GM23338 (cell line): ENCODE results near the gene CACNA1H. TPM values are rescaled to one million over a fixed set of nuclear protein-coding genes. Genes with fewer than 3 reads are reported as not detected.

Experiments
- ATAC-seq: fragments of 200-7000 bp; cut with Tn5 transposase; 3 replicates; pipeline ENCODE4 v1.9.1; 2020
- DNase-seq: peaks from one replicate; pipeline ENCODE4 v3.0.0-alpha.2; 2015; ENCODE audit warnings: low spot score
- H2AFZ ChIP-seq: fragments of 200-600 bp; sonication (generic); 2 replicates; pipeline ENCODE4 v1.8.0; 2016; ENCODE audit warnings: antibody characterized with exemption, mild to moderate bottlenecking, moderate library complexity
- H3F3A ChIP-seq: fragments of 200-600 bp; sonication (generic); replicated peaks from 2 replicates; pipeline ENCODE4 v1.8.0; 2017; ENCODE audit warnings: antibody characterized with exemption, mixed run types, low read depth
- H3K27ac ChIP-seq: fragments of 200-600 bp; sonication (generic); 2 replicates; pipeline ENCODE4 v1.6.1; 2016; ENCODE audit warnings: low read depth
- H3K27me3 ChIP-seq: fragments of 200-600 bp; sonication (generic); 2 replicates; pipeline ENCODE4 v1.8.0; 2016; ENCODE audit warnings: mild to moderate bottlenecking, mixed run types, moderate library complexity; ENCODE audit not compliant: insufficient read depth
- H3K36me3 ChIP-seq: fragments of 200-600 bp; sonication (generic); 2 replicates; pipeline ENCODE4 v1.8.0; 2016; ENCODE audit warnings: mild to moderate bottlenecking; ENCODE audit not compliant: insufficient read depth
- H3K4me1 ChIP-seq: fragments of 200-600 bp; sonication (generic); 2 replicates; pipeline ENCODE4 v1.8.0; 2016; ENCODE audit warnings: mild to moderate bottlenecking, moderate library complexity; ENCODE audit not compliant: insufficient read depth
- H3K4me2 ChIP-seq: fragments of 200-600 bp; sonication (generic); 2 replicates; pipeline ENCODE4 v1.7.1; 2017; ENCODE audit warnings: mixed run types
- H3K4me3 ChIP-seq: fragments of 200-600 bp; sonication (generic); 2 replicates; pipeline ENCODE4 v1.6.1; 2016; ENCODE audit warnings: mixed run types
- H3K79me2 ChIP-seq: fragments of 200-600 bp; sonication (generic); replicated peaks from 2 replicates; pipeline ENCODE4 v1.8.0; 2017; ENCODE audit warnings: mild to moderate bottlenecking; ENCODE audit not compliant: insufficient read depth
- H3K9me2 ChIP-seq: fragments of 200-600 bp; sonication (generic); 2 replicates; pipeline ENCODE4 v1.8.0; 2017; ENCODE audit not compliant: insufficient read depth
- H4K20me1 ChIP-seq: fragments of 200-600 bp; sonication (generic); replicated peaks from 2 replicates; pipeline ENCODE4 v1.8.0; 2017; ENCODE audit warnings: mild to moderate bottlenecking; ENCODE audit not compliant: insufficient read depth
- H3K27ac Mint-ChIP-seq: 2 replicates; pipeline ENCODE4 v1.8.0; 2020; ENCODE audit warnings: inconsistent platforms, mild to moderate bottlenecking, moderate library complexity, mixed read lengths
- H3K27me3 Mint-ChIP-seq: 3 replicates; pipeline ENCODE4 v1.8.0; 2022; ENCODE audit warnings: low read depth, mild to moderate bottlenecking, moderate library complexity, mixed read lengths, inconsistent platforms; ENCODE audit not compliant: insufficient read depth, poor library complexity
- H3K36me3 Mint-ChIP-seq: 3 replicates; pipeline ENCODE4 v1.8.0; 2021; ENCODE audit warnings: low read depth, mild to moderate bottlenecking, inconsistent platforms, moderate library complexity, mixed read lengths
- H3K4me1 Mint-ChIP-seq: 3 replicates; pipeline ENCODE4 v1.8.0; 2020; ENCODE audit warnings: mild to moderate bottlenecking, inconsistent platforms, mixed read lengths
- H3K4me3 Mint-ChIP-seq: 3 replicates; pipeline ENCODE4 v1.8.0; 2021; ENCODE audit warnings: moderate library complexity, mild to moderate bottlenecking, inconsistent platforms, mixed read lengths
- H3K9me3 Mint-ChIP-seq: 3 replicates; pipeline ENCODE4 v1.8.0; 2020; ENCODE audit warnings: moderate library complexity, mild to moderate bottlenecking, inconsistent platforms, mixed read lengths
- CREB1 ChIP-seq: fragments of 250-450 bp; sonication (Bioruptor Pico); IDR thresholded peaks from 2 replicates; pipeline ENCODE4 v1.5.0; 2020; ENCODE audit warnings: low read depth, mild to moderate bottlenecking, moderate library complexity
- ETS1 ChIP-seq: IDR thresholded peaks from 2 replicates; pipeline ENCODE4 v1.6.1; 2016; ENCODE audit warnings: antibody characterized with exemption
- EZH2 ChIP-seq: fragments of 200-600 bp; sonication (generic); IDR thresholded peaks from one replicate; pipeline ENCODE4 v1.8.0; 2017; ENCODE audit warnings: antibody characterized with exemption, mild to moderate bottlenecking, low read depth; ENCODE audit not compliant: unreplicated experiment
- JUNB ChIP-seq: IDR thresholded peaks from one replicate; pipeline ENCODE4 v1.6.1; 2016; ENCODE audit warnings: antibody characterized with exemption; ENCODE audit not compliant: unreplicated experiment
- POLR2AphosphoS5 ChIP-seq: IDR thresholded peaks from 2 replicates; pipeline ENCODE4 v1.6.1; 2016; ENCODE audit warnings: antibody characterized with exemption, low read depth
- ZNF114 ChIP-seq: fragments of 250-450 bp; sonication (Bioruptor Pico); IDR thresholded peaks from 2 replicates; pipeline ENCODE4 v1.5.0; 2020; ENCODE audit warnings: mild to moderate bottlenecking, moderate library complexity
- ZNF462 ChIP-seq: fragments of 250-450 bp; sonication (Bioruptor Pico); IDR thresholded peaks from 2 replicates; pipeline ENCODE4 v1.5.0; 2020; ENCODE audit warnings: mild to moderate bottlenecking, moderate library complexity
- polyA plus RNA-seq: library from polyadenylated mRNA; unstranded; fragments of >200 nt; fragmentation: Nextera tagmentation; extraction: Ambion mirVana; gene quantifications from 2 replicates; pipeline ENCODE4 v1.2.1, GENCODE V29; 2016
- total RNA-seq: library from RNA; depleted of rRNA; stranded (reverse); fragments of >200 nt; shearing (Covaris generic); gene quantifications from 2 replicates; pipeline ENCODE4 v1.2.3, GENCODE V29; 2014

The CACNA1H gene
- total and polyA plus RNA-seq, 2 experiments from 2014 or later, result 3.5 to 43.3 TPM

GRCh38 chr16:1262846-1263221 is 109.9 kb downstream of the CACNA1H start:
- no peaks in the 10 kb centered on the region for H3K4me1 ChIP-seq
- no peaks in the 10 kb centered on the region for H3K27me3 ChIP-seq
- H3K4me2 ChIP-seq, result no peak overlapping the region
- Mint-ChIP-seq H3K27me3 (peaks cover 35% of the 10 kb centered on the region), H3K27ac (no peak overlapping the region), H3K4me3 (no peak overlapping the region), H3K9me3 (peaks cover 15% of the 10 kb centered on the region), H3K4me1 (peaks cover 11% of the 10 kb centered on the region), H3K36me3 (no peaks in the 10 kb centered on the region)
- ATAC-seq, result no peak
- no peak overlapping the region for H3K4me3 ChIP-seq
- H2AFZ ChIP-seq, result no peak overlapping the region
- H3K9me2 ChIP-seq, result no peaks in the 10 kb centered on the region
- 0 out of 2 replicates have a peak, but pooled peaks cover 2% of the 10 kb centered on the region for H4K20me1 ChIP-seq
- no peak for DNase-seq
- H3F3A ChIP-seq, result no peaks in the 10 kb centered on the region
- TF ChIP-seq ETS1 (no peak), POLR2AphosphoS5 (no peak), JUNB (no peak), ZNF114 (no peak), CREB1 (CRISPR knock-in tag) (no peak), EZH2 (no peak), ZNF462 (CRISPR knock-in tag) (no peak)
- H3K79me2 ChIP-seq, result no peaks in the 10 kb centered on the region
- no peaks in the 10 kb centered on the region for H3K36me3 ChIP-seq
- H3K27ac ChIP-seq, result no peak overlapping the region
